ENCODE results near the gene NFIC.

DNA sequence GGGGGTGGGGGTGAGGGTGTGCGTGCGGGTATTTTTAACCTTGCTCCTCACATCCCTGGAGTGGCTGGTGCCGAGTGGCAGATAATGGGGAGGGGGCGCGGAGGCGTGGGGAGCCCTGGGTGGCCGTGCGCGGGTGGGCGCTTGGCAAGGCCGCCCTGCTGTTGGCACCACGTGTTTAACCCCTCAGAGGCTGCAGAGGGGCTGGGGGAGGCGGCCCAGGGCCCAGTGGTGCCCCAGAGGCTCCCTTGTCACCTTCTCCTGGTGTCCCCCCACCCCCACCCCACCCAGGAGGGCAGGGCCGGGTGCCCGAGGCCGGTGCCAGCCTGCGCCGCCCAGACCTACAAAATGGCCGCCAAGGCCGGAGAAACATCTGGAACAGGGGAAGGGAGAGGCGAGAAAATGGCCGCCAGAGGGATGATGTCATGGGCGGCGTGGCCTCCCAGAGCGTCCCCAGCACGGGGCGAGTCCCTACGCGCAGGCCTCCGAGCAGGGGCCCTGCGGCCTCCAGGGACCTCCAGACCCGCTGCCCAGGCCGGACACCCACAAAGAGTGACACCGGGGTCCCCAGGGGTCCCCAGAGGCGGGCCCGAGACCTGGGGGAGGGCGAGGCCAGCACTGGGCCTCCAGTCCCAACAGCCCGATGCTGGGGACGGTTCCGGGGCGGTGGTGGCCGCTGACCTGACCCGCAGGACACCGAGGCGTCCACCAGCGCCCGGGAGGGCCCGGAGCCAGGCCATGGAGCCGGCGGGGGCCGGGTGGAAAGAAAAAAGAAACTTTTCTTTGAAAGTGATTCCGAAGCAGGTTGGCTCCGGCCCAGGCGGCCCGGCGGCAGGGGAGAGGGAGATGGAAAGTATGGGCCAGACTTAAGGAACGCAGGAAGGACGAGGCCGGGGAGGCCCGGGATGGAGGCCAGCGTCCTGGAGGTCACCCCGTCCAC is 38.2 kb downstream of the NFIC start:
- TF ChIP-seq, protein P1, sequence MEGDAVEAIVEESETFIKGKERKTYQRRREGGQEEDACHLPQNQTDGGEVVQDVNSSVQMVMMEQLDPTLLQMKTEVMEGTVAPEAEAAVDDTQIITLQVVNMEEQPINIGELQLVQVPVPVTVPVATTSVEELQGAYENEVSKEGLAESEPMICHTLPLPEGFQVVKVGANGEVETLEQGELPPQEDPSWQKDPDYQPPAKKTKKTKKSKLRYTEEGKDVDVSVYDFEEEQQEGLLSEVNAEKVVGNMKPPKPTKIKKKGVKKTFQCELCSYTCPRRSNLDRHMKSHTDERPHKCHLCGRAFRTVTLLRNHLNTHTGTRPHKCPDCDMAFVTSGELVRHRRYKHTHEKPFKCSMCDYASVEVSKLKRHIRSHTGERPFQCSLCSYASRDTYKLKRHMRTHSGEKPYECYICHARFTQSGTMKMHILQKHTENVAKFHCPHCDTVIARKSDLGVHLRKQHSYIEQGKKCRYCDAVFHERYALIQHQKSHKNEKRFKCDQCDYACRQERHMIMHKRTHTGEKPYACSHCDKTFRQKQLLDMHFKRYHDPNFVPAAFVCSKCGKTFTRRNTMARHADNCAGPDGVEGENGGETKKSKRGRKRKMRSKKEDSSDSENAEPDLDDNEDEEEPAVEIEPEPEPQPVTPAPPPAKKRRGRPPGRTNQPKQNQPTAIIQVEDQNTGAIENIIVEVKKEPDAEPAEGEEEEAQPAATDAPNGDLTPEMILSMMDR (IDR thresholded peaks at IDR 0.05; ENCODE audit: borderline replicate concordance, extremely low read depth, low read length, poor library complexity, severe bottlenecking), result no peak
- TF ChIP-seq EZH2 (IDR thresholded peaks at IDR 0.05; ENCODE audit: borderline replicate concordance, low read depth, low read length, severe bottlenecking), result no peak

All from DND-41 (cell line).